HEK293 (cell line): ENCODE measurements around the gene BCL11A.
A peak's percentile ranks its signal among the peaks of the same experiment; 100 is the strongest.

ENCODE experiments used
- BCL11A ChIP-seq: fragments of 450-650 bp; formaldehyde crosslinking; IDR thresholded peaks from 2 replicates; pipeline ENCODE4 v1.5.1; 2016; ENCODE audit warnings: low read depth, missing biosample characterization, missing genetic modification characterization
- GLIS1 ChIP-seq: fragments of 450-650 bp; formaldehyde crosslinking; IDR thresholded peaks from 2 replicates; pipeline ENCODE4 v1.5.1; 2016; ENCODE audit warnings: missing biosample characterization, missing genetic modification characterization
- HOXD13 ChIP-seq: sonication (generic); formaldehyde crosslinking; IDR thresholded peaks from 2 replicates; pipeline ENCODE4 v1.8.0; 2022; ENCODE audit warnings: missing genetic modification reagents, borderline replicate concordance
- KLF16 ChIP-seq: fragments of 450-650 bp; formaldehyde crosslinking; IDR thresholded peaks from 2 replicates; pipeline ENCODE4 v1.5.1; 2017; ENCODE audit warnings: missing biosample characterization, missing genetic modification characterization
- MYNN ChIP-seq: fragments of 450-650 bp; formaldehyde crosslinking; IDR thresholded peaks from 2 replicates; pipeline ENCODE4 v1.5.1; 2016; ENCODE audit warnings: missing biosample characterization, missing genetic modification characterization, borderline replicate concordance
- SP3 ChIP-seq: fragments of 450-650 bp; formaldehyde crosslinking; IDR thresholded peaks from 2 replicates; pipeline ENCODE4 v1.5.1; 2016; ENCODE audit warnings: missing biosample characterization, missing genetic modification characterization
- TCF7L2 ChIP-seq: IDR thresholded peaks from 2 replicates; pipeline ENCODE4 v1.6.1; 2011; ENCODE audit warnings: low read depth, mild to moderate bottlenecking, inconsistent platforms, low read length, moderate library complexity, borderline replicate concordance
- TRIM28 ChIP-seq: IDR thresholded peaks from 2 replicates; pipeline ENCODE4 v1.6.1; 2011; ENCODE audit warnings: low read length, control low read depth, borderline replicate concordance
- YY2 ChIP-seq: fragments of 450-650 bp; formaldehyde crosslinking; IDR thresholded peaks from 2 replicates; pipeline ENCODE4 v1.5.1; 2016; ENCODE audit warnings: missing biosample characterization, missing genetic modification characterization
- ZBTB26 ChIP-seq: fragments of 450-650 bp; formaldehyde crosslinking; optimal IDR thresholded peaks from 2 replicates; pipeline ENCODE3; 2016; ENCODE audit warnings: missing biosample characterization, mild to moderate bottlenecking, missing genetic modification characterization
- ZBTB8A ChIP-seq: fragments of 450-650 bp; formaldehyde crosslinking; IDR thresholded peaks from 2 replicates; pipeline ENCODE4 v1.5.1; 2016; ENCODE audit warnings: missing biosample characterization, missing genetic modification characterization
- ZNF114 ChIP-seq: fragments of 450-650 bp; formaldehyde crosslinking; IDR thresholded peaks from 2 replicates; pipeline ENCODE4 v1.5.0; 2017; ENCODE audit warnings: missing biosample characterization, missing genetic modification characterization
- ZNF133 ChIP-seq: fragments of 450-650 bp; formaldehyde crosslinking; IDR thresholded peaks from 2 replicates; pipeline ENCODE4 v1.5.1; 2016; ENCODE audit warnings: missing biosample characterization, missing genetic modification characterization
- ZNF2 ChIP-seq: fragments of 450-650 bp; formaldehyde crosslinking; IDR thresholded peaks from 2 replicates; pipeline ENCODE4 v1.5.1; 2016; ENCODE audit warnings: missing biosample characterization, missing genetic modification characterization
- ZNF211 ChIP-seq: fragments of 450-650 bp; formaldehyde crosslinking; IDR thresholded peaks from 2 replicates; pipeline ENCODE4 v1.5.1; 2016; ENCODE audit warnings: low read depth, missing biosample characterization, missing genetic modification characterization
- ZNF302 ChIP-seq: fragments of 450-650 bp; formaldehyde crosslinking; IDR thresholded peaks from 2 replicates; pipeline ENCODE4 v1.5.1; 2016; ENCODE audit warnings: missing biosample characterization, missing genetic modification characterization, low read depth
- ZNF324 ChIP-seq: fragments of 450-650 bp; formaldehyde crosslinking; IDR thresholded peaks from 2 replicates; pipeline ENCODE4 v1.5.1; 2016; ENCODE audit warnings: missing biosample characterization, missing genetic modification characterization
- ZNF394 ChIP-seq: fragments of 450-650 bp; formaldehyde crosslinking; IDR thresholded peaks from 2 replicates; pipeline ENCODE4 v1.5.1; 2016; ENCODE audit warnings: missing biosample characterization, missing genetic modification characterization, mild to moderate bottlenecking, moderate library complexity, borderline replicate concordance
- ZNF433 ChIP-seq: fragments of 450-650 bp; formaldehyde crosslinking; IDR thresholded peaks from 2 replicates; pipeline ENCODE4 v1.5.1; 2016; ENCODE audit warnings: missing biosample characterization, missing genetic modification characterization, low read depth
- ZNF473 ChIP-seq: fragments of 450-650 bp; formaldehyde crosslinking; IDR thresholded peaks from 2 replicates; pipeline ENCODE4 v1.5.1; 2017; ENCODE audit warnings: missing biosample characterization, missing genetic modification characterization
- ZNF48 ChIP-seq: fragments of 450-650 bp; formaldehyde crosslinking; IDR thresholded peaks from 2 replicates; pipeline ENCODE4 v1.5.1; 2016; ENCODE audit warnings: missing biosample characterization, missing genetic modification characterization
- ZNF514 ChIP-seq: fragments of 450-650 bp; formaldehyde crosslinking; IDR thresholded peaks from 2 replicates; pipeline ENCODE4 v1.5.1; 2016; ENCODE audit warnings: missing biosample characterization, missing genetic modification characterization
- ZNF707 ChIP-seq: fragments of 450-650 bp; formaldehyde crosslinking; IDR thresholded peaks from 2 replicates; pipeline ENCODE4 v1.5.1; 2016; ENCODE audit warnings: missing biosample characterization, missing genetic modification characterization
- ZNF747 ChIP-seq: fragments of 450-650 bp; formaldehyde crosslinking; IDR thresholded peaks from 2 replicates; pipeline ENCODE4 v1.5.1; 2016; ENCODE audit warnings: missing biosample characterization, missing genetic modification characterization
- ZNF768 ChIP-seq: fragments of 450-650 bp; formaldehyde crosslinking; IDR thresholded peaks from 2 replicates; pipeline ENCODE4 v1.5.1; 2018; ENCODE audit warnings: missing biosample characterization, mild to moderate bottlenecking, missing genetic modification characterization
- ZNF777 ChIP-seq: fragments of 450-650 bp; formaldehyde crosslinking; IDR thresholded peaks from 2 replicates; pipeline ENCODE4 v1.5.1; 2017; ENCODE audit warnings: missing biosample characterization, missing genetic modification characterization, borderline replicate concordance
- ZNF791 ChIP-seq: fragments of 450-650 bp; formaldehyde crosslinking; IDR thresholded peaks from 2 replicates; pipeline ENCODE4 v1.5.1; 2016; ENCODE audit warnings: missing biosample characterization, missing genetic modification characterization
- ZXDB ChIP-seq: fragments of 450-650 bp; formaldehyde crosslinking; IDR thresholded peaks from 2 replicates; pipeline ENCODE4 v1.5.1; 2016; ENCODE audit warnings: missing biosample characterization, missing genetic modification characterization
- TF ChIP-seq, protein P1 (sequence below): fragments of 450-650 bp; formaldehyde crosslinking; IDR thresholded peaks from 2 replicates; pipeline ENCODE4 v1.5.1; 2016; ENCODE audit warnings: missing biosample characterization, missing genetic modification characterization
- TF ChIP-seq, protein P2 (sequence below): fragments of 450-650 bp; formaldehyde crosslinking; IDR thresholded peaks from 2 replicates; pipeline ENCODE4 v1.5.1; 2016; ENCODE audit warnings: missing biosample characterization, missing genetic modification characterization, borderline replicate concordance
- TF ChIP-seq, protein P3 (sequence below): fragments of 450-650 bp; formaldehyde crosslinking; IDR thresholded peaks from 2 replicates; pipeline ENCODE4 v1.5.1; 2016; ENCODE audit warnings: missing biosample characterization, missing genetic modification characterization
- TF ChIP-seq, protein P4 (sequence below): fragments of 450-650 bp; IDR thresholded peaks from 2 replicates; pipeline ENCODE4 v1.5.1; 2018; ENCODE audit warnings: missing biosample characterization, missing genetic modification characterization

Gene BCL11A

DNA sequence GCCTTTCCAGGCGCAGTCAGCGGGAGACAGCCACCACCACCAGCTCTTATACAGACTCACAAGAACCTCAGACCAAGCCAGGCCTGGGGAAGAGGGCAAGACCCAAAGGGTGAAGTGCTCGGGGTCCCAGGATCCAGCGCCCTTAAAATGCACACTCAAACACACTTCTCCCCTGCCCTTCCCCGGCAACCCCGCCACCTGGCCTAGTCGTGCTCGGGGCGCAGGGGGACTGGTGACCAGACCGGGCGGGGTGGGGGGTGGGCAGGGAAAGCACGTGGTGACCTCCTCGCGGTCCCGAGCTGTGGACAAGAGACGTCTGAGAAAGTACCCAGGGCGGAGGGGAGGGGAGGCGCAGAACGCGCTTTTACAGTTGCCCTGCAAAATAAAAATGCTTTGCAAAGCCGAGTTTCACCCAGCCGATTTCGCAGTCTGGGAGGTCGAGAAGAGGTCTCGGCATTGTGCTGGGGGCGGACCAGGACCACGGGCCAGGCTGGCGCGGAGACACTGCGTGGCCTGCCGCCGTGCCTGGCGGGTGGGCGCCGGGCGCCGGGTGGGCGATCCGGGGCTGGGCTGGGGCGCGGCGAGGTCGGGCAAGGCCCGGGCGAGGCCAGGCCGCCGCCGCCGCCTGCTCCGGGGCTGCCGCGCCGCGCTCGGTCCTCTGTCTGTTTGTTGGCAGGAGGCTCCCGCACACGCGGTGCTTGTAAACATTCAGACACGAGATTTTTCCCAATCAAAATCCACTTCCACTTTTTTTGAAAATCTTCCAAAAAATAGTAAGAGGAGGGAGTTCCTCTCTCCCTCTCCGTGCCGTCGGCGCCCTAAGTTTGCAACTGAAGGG, 2.0 kb downstream of the BCL11A start (continued):
- TF ChIP-seq, protein P1, sequence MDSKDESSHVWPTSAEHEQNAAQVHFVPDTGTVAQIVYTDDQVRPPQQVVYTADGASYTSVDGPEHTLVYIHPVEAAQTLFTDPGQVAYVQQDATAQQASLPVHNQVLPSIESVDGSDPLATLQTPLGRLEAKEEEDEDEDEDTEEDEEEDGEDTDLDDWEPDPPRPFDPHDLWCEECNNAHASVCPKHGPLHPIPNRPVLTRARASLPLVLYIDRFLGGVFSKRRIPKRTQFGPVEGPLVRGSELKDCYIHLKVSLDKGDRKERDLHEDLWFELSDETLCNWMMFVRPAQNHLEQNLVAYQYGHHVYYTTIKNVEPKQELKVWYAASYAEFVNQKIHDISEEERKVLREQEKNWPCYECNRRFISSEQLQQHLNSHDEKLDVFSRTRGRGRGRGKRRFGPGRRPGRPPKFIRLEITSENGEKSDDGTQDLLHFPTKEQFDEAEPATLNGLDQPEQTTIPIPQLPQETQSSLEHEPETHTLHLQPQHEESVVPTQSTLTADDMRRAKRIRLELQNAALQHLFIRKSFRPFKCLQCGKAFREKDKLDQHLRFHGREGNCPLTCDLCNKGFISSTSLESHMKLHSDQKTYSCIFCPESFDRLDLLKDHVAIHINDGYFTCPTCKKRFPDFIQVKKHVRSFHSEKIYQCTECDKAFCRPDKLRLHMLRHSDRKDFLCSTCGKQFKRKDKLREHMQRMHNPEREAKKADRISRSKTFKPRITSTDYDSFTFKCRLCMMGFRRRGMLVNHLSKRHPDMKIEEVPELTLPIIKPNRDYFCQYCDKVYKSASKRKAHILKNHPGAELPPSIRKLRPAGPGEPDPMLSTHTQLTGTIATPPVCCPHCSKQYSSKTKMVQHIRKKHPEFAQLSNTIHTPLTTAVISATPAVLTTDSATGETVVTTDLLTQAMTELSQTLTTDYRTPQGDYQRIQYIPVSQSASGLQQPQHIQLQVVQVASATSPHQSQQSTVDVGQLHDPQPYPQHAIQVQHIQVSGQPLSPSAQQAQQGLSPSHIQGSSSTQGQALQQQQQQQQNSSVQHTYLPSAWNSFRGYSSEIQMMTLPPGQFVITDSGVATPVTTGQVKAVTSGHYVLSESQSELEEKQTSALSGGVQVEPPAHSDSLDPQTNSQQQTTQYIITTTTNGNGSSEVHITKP = peak; percentile 15; the same call in 1 of the 2 replicates
- TF ChIP-seq ZBTB26 (tag by site-specific recombination) (peak; percentile 51), ZNF514 (tag by site-specific recombination) (no peak), ZNF2 (tag by site-specific recombination) (peak; percentile 15; the same call in 1 of the 2 replicates), YY2 (tag by site-specific recombination) (no peak), ZNF768 (tag by site-specific recombination) (no peak), ZNF114 (tag by site-specific recombination) (no peak), ZNF133 (tag by site-specific recombination) (no peak), KLF16 (tag by site-specific recombination) (0 out of 2 replicates have a peak, but pooled peaks have one; percentile 37), GLIS1 (tag by site-specific recombination) (peak; percentile 15; the same call in 1 of the 2 replicates), ZNF777 (no peak), ZNF211 (tag by site-specific recombination) (no peak), ZNF394 (tag by site-specific recombination) (no peak), MYNN (no peak), TRIM28 (no peak), ZNF707 (tag by site-specific recombination) (no peak), ZNF324 (tag by site-specific recombination) (no peak), HOXD13 (no peak), ZNF433 (no peak), ZNF747 (tag by site-specific recombination) (no peak), ZXDB (peak; percentile 10), BCL11A (tag by site-specific recombination) (no peak), SP3 (tag by site-specific recombination) (no peak), ZNF48 (tag by site-specific recombination) (no peak), ZNF791 (tag by site-specific recombination) (no peak), ZBTB8A (tag by site-specific recombination) (peak; percentile 75), ZNF302 (no peak), TCF7L2 (no peak), ZNF473 (tag by site-specific recombination) (no peak)
- TF ChIP-seq, protein P2, sequence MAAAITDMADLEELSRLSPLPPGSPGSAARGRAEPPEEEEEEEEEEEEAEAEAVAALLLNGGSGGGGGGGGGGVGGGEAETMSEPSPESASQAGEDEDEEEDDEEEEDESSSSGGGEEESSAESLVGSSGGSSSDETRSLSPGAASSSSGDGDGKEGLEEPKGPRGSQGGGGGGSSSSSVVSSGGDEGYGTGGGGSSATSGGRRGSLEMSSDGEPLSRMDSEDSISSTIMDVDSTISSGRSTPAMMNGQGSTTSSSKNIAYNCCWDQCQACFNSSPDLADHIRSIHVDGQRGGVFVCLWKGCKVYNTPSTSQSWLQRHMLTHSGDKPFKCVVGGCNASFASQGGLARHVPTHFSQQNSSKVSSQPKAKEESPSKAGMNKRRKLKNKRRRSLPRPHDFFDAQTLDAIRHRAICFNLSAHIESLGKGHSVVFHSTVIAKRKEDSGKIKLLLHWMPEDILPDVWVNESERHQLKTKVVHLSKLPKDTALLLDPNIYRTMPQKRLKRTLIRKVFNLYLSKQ = no peak
- TF ChIP-seq, protein P3, sequence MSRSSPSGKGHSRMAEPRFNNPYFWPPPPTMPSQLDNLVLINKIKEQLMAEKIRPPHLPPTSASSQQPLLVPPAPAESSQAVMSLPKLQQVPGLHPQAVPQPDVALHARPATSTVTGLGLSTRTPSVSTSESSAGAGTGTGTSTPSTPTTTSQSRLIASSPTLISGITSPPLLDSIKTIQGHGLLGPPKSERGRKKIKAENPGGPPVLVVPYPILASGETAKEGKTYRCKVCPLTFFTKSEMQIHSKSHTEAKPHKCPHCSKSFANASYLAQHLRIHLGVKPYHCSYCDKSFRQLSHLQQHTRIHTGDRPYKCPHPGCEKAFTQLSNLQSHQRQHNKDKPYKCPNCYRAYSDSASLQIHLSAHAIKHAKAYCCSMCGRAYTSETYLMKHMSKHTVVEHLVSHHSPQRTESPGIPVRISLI (tag by site-specific recombination) = no peak
- TF ChIP-seq, protein P4, sequence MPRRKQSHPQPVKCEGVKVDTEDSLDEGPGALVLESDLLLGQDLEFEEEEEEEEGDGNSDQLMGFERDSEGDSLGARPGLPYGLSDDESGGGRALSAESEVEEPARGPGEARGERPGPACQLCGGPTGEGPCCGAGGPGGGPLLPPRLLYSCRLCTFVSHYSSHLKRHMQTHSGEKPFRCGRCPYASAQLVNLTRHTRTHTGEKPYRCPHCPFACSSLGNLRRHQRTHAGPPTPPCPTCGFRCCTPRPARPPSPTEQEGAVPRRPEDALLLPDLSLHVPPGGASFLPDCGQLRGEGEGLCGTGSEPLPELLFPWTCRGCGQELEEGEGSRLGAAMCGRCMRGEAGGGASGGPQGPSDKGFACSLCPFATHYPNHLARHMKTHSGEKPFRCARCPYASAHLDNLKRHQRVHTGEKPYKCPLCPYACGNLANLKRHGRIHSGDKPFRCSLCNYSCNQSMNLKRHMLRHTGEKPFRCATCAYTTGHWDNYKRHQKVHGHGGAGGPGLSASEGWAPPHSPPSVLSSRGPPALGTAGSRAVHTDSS = no peak
